Measurements from ENCODE around the gene BSN.
A peak's percentile ranks its signal among the peaks of the same experiment; 100 is the strongest.

BSN gene

GRCh38 chr3:49601358-49602048 lies 47.2 kb downstream of the BSN start:
- no peak for DNase-seq (ENCODE audit: low read depth)

GRCh38 chr3:49602049-49602554 lies 47.8 kb downstream of the BSN start:
- no peak for DNase-seq (ENCODE audit: low read depth)

GRCh38 chr3:49602877-49603411 lies 48.7 kb downstream of the BSN start:
- DNase-seq (ENCODE audit: low read depth), result no peak

GRCh38 chr3:49606427-49606826 lies 52.1 kb downstream of the BSN start:
- no peak for DNase-seq (ENCODE audit: low read depth)

GRCh38 chr3:49607105-49607591 lies 52.9 kb downstream of the BSN start:
- DNase-seq (ENCODE audit: low read depth), result no peak

- no peak for DNase-seq (ENCODE audit: low read depth)
Measured at GRCh38 chr3:49607796-49608195, 53.5 kb downstream of the BSN start.

GRCh38 chr3:49609314-49609713 lies 55.0 kb downstream of the BSN start:
- no peak for DNase-seq (ENCODE audit: low read depth)

- DNase-seq (ENCODE audit: low read depth), result no peak
Measured at GRCh38 chr3:49609815-49610214, 55.5 kb downstream of the BSN start.

GRCh38 chr3:49610666-49611280 lies 56.5 kb downstream of the BSN start:
- no peak for DNase-seq (ENCODE audit: low read depth)

GRCh38 chr3:49611291-49611690 lies 57.0 kb downstream of the BSN start:
- DNase-seq (ENCODE audit: low read depth), result no peak

- DNase-seq (ENCODE audit: low read depth), result no peak
Measured at GRCh38 chr3:49611719-49612118, 57.4 kb downstream of the BSN start.

GRCh38 chr3:49614936-49615335 lies 60.7 kb downstream of the BSN start:
- no peak for DNase-seq (ENCODE audit: low read depth)

GRCh38 chr3:49616061-49616460 lies 61.8 kb downstream of the BSN start:
- DNase-seq (ENCODE audit: low read depth), result no peak

GRCh38 chr3:49616491-49616941 lies 62.2 kb downstream of the BSN start:
- peak; percentile 30 for DNase-seq (ENCODE audit: low read depth)

GRCh38 chr3:49617390-49618013 lies 63.2 kb downstream of the BSN start:
- no peak for DNase-seq (ENCODE audit: low read depth)

GRCh38 chr3:49618412-49618811 lies 64.1 kb downstream of the BSN start:
- no peak for DNase-seq (ENCODE audit: low read depth)

- DNase-seq (ENCODE audit: low read depth), result no peak
Measured at GRCh38 chr3:49619649-49620048, 65.4 kb downstream of the BSN start.

- DNase-seq (ENCODE audit: low read depth), result no peak
Measured at GRCh38 chr3:49620728-49621127, 66.5 kb downstream of the BSN start.

GRCh38 chr3:49623071-49623470 lies 68.8 kb downstream of the BSN start:
- DNase-seq (ENCODE audit: low read depth), result no peak

GRCh38 chr3:49625071-49625470 lies 70.8 kb downstream of the BSN start:
- no peak for DNase-seq (ENCODE audit: low read depth)

- DNase-seq (ENCODE audit: low read depth), result no peak
Measured at GRCh38 chr3:49626101-49626581, 71.9 kb downstream of the BSN start.

GRCh38 chr3:49626796-49627195 lies 72.5 kb downstream of the BSN start:
- no peak for DNase-seq (ENCODE audit: low read depth)

GRCh38 chr3:49627634-49628033 lies 73.4 kb downstream of the BSN start:
- DNase-seq (ENCODE audit: low read depth), result no peak
